22Rv1 (cell line): ENCODE measurements around the gene ZFYVE19.

Experiments
- ZFX ChIP-seq: fragments of 450-650 bp; IDR thresholded peaks from 2 replicates; pipeline ENCODE4 v1.6.1; 2017; ENCODE audit warnings: antibody characterized with exemption, borderline replicate concordance
- TF ChIP-seq, protein P1 (sequence below): fragments of 450-650 bp; IDR thresholded peaks from 2 replicates; pipeline ENCODE4 v1.5.1; 2017; ENCODE audit warnings: mild to moderate bottlenecking

DNA sequence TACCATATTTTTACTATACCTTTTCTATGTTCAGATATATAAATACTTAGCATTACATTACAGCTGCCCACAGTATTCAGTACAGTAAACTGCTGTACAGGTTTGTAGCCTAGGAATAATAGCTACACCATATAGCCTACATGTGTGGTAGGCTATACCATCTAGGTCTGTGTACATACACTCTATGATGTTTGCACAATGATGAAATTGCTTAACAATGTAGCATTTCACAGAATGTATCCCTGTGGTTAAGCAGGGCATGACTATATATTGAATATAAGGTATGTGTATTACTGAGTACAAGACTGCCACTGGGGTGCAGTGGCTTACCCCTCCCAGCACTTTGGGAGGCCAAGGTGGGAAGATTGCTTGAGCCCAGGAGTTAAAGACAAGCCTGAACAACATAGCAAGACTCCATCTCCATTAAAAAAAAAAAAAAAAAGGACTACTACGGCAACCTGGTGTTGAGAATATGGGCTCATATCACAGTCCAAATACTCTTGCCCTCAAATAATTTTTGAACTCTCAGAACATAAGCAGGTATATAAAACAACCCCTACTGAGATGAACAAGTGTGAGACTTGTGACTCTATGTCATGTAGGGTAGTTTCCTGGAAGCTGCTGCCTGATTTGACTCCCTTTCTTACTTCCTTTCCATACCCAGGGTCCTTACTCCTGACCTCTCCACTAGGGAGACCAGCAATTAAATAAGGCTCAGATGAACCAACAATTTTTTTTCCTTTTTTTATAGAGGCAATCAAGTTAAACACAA is 16.9 kb downstream of the ZFYVE19 start:
- TF ChIP-seq, protein P1, sequence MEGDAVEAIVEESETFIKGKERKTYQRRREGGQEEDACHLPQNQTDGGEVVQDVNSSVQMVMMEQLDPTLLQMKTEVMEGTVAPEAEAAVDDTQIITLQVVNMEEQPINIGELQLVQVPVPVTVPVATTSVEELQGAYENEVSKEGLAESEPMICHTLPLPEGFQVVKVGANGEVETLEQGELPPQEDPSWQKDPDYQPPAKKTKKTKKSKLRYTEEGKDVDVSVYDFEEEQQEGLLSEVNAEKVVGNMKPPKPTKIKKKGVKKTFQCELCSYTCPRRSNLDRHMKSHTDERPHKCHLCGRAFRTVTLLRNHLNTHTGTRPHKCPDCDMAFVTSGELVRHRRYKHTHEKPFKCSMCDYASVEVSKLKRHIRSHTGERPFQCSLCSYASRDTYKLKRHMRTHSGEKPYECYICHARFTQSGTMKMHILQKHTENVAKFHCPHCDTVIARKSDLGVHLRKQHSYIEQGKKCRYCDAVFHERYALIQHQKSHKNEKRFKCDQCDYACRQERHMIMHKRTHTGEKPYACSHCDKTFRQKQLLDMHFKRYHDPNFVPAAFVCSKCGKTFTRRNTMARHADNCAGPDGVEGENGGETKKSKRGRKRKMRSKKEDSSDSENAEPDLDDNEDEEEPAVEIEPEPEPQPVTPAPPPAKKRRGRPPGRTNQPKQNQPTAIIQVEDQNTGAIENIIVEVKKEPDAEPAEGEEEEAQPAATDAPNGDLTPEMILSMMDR, result no peak
- no peak for TF ChIP-seq ZFX
